Heart right ventricle (tissue), 16 donors: Measurements from ENCODE around the gene CIAO1. TPM values are rescaled to one million over a fixed set of nuclear protein-coding genes. Genes with fewer than 3 reads are reported as not detected.
"Not testable (repeated sequence)": the region's sequence is repeated elsewhere in the genome, so short reads cannot be mapped to it uniquely, and the experiment has no call there.

Experiments
- ATAC-seq, 8 donors: fragments of 200-7000 bp; cut with Tn5 transposase; one replicate each; pipeline ENCODE4 v1.9.1; 2020; ENCODE audit warnings: mild to moderate bottlenecking in 8 of 8, moderate library complexity in 8 of 8, moderate number of reproducible peaks in 1 of 8
- DNase-seq, 2 donors: peaks; one replicate each; pipeline ENCODE4 v3.0.0-alpha.2; 2020
- H3K27ac ChIP-seq, 10 donors: fragments of 200-600 bp; sonication (generic) in 2 of 10; one replicate each; pipeline versions ENCODE4 v1.5.0 to v1.8.0; 2020 to 2022; ENCODE audit warnings: mild to moderate bottlenecking in 3 of 10
- H3K27me3 ChIP-seq, 7 donors: fragments of 200-600 bp; one replicate each; pipeline ENCODE4 v1.8.0; 2021 to 2022; ENCODE audit warnings: mild to moderate bottlenecking in 2 of 7
- H3K36me3 ChIP-seq, 9 donors: fragments of 200-600 bp; sonication (generic) in 1 of 9; one replicate each; pipeline versions ENCODE4 v1.5.0 to v1.8.0; 2020 to 2022; ENCODE audit warnings: mild to moderate bottlenecking in 2 of 9
- H3K4me1 ChIP-seq, 9 donors: fragments of 200-600 bp; sonication (generic) in 1 of 9; one replicate each; pipeline versions ENCODE4 v1.5.0 to v1.8.0; 2020 to 2022; ENCODE audit warnings: mild to moderate bottlenecking in 4 of 9
- H3K4me3 ChIP-seq, 10 donors: fragments of 200-600 bp; sonication (generic) in 2 of 10; one replicate each; pipeline versions ENCODE4 v1.5.0 to v1.8.0; 2020 to 2022; ENCODE audit warnings: mild to moderate bottlenecking in 7 of 10, moderate library complexity in 2 of 10
- H3K9me3 ChIP-seq, 11 donors: fragments of 200-600 bp in 10 of 11; sonication (generic) in 2 of 11; one replicate each; pipeline versions ENCODE4 v1.5.0 to v1.8.0; 2013 to 2022; ENCODE audit warnings: mild to moderate bottlenecking in 2 of 11, control low read depth in 1 of 11, moderate library complexity in 1 of 11
- CTCF ChIP-seq, 9 donors: fragments of 200-600 bp; sonication (generic) in 2 of 9; IDR thresholded peaks; one replicate each; pipeline versions ENCODE4 v1.5.0 to v1.8.0; 2021 to 2022; ENCODE audit warnings: antibody characterized with exemption in 9 of 9, mild to moderate bottlenecking in 5 of 9, moderate library complexity in 1 of 9
- WGBS, 2 donors: extraction: QIAGEN DNeasy Blood & Tissue Kit; methylation state at CpG; one replicate each; pipeline ENCODE4 v1.1.7; 2013; ENCODE audit warnings: inconsistent platforms in 1 of 2; 5-methylcytosine and 5-hydroxymethylcytosine counted together
- intact Hi-C, 10 donors: fragments of 100-400 bp; cut with DNase I; formaldehyde crosslinking; loops; one replicate each; pipeline versions ENCODE4 v1.11.1 to v1.14.2; 2022
- long read RNA-seq, 3 donors: library from polyadenylated mRNA; unstranded; transcript quantifications; one replicate each; pipeline ENCODE4 v2.0.0, GENCODE V29; 2020 to 2021
- polyA plus RNA-seq, 2 donors: library from polyadenylated mRNA; stranded (reverse); fragments of 200-250 nt; gene quantifications; one replicate each; pipeline ENCODE4 v1.2.3, GENCODE V29; 2013
- total RNA-seq, 10 donors: library from RNA; stranded (reverse); fragmentation: NEBNext Ultra II Directional in 3 of 10; extraction: Animal tissue kit (Norgen Biotek cat#: 25700) in 3 of 10; gene quantifications; one replicate each; pipeline versions ENCODE4 v1.2.1 to v1.2.4, GENCODE V29; 2021 to 2023
- donor health status: Arrhythmogenic right ventricular cardiomyopathy.
- donor health status: ischemic (EF 13 %, LVEDD 7.1; RV severe dilation, severe dysfunction).
- donor health status: healthy with polysubstance abuse.
- donor health status: DM: no; HTN: yes; CAD: no.
- donor health status: DM: no; HTN: no; CAD: no.
- donor health status: ischemic (EF 25% LVEDD 6.9; RV normal size, moderate dysfunction).
- donor health status: ischemic (EF 25% LVEDD 5.7; RV mildly dilated, moderate dysfunction).
- donor health status: healthy.
- donor health status: DM: yes; HTN: yes; CAD: no.
- donor health status: Ischemic cardiomyopathy.
- donor health status: ischemic (EF 35%, LVEDD 5.7; RV mildly dilated, moderate dysfunction).
- donor health status: nonischemic (EF 11% LVEDD 7.7; RV severe dilation, severe dysfunction).
- donor health status: DM: yes; HTN: yes; CAD: no.
- donor health status: PGD.
- donor health status: ischemic (EF 29% LVEDD 5.4; RV normal size, mild dysfunction).
- donor health status: nonischemic (EF 23%, LVEDD 6.1; RV moderate dilation, normal function).

Gene CIAO1
- total RNA-seq (10 to 100 TPM; 59.2 to 72.1 (median 64.9) TPM), polyA plus RNA-seq (10 to 100 TPM; 22.1 to 59.4 TPM)
- long read RNA-seq, donor 1, transcript CIAO1-203 (7 exons, 1,533 nt), result major isoform, 173 of 206 reads
- long read RNA-seq, donor 1, partial matches to known transcripts, result 10 of 206 reads
- long read RNA-seq, donor 1, other reads (novel, unspliced or antisense), result 23 of 206 reads
- long read RNA-seq, donor 2, transcript CIAO1-203 (7 exons, 1,533 nt), result major isoform, 231 of 268 reads
- long read RNA-seq, donor 2, partial matches to known transcripts, result 23 of 268 reads
- long read RNA-seq, donor 2, other reads (novel, unspliced or antisense), result 14 of 268 reads
- long read RNA-seq, donor 3, transcript CIAO1-203 (7 exons, 1,533 nt), result major isoform, 362 of 414 reads
- long read RNA-seq, donor 3, partial matches to known transcripts, result 33 of 414 reads
- long read RNA-seq, donor 3, other reads (novel, unspliced or antisense), result 19 of 414 reads

- Histone ChIP-seq H3K36me3 (peaks cover 0 to 72% (median 30%) of the 10 kb centered on the region in 9 donors), H3K27ac (peak within 1 kb of the TSS; percentile 84 to 99 (median 96)), H3K27me3 (no peaks in the 10 kb centered on the region), H3K9me3 (no peaks in the 10 kb centered on the region), H3K4me1 (peaks cover 27 to 57% (median 51%) of the 10 kb centered on the region in 9 donors), H3K4me3 (peak within 1 kb of the TSS; percentile 91 to 99 (median 96))
- ATAC-seq (peak; percentile 96 to 98 (median 98)), DNase-seq (peak; percentile 98 to 99)
- intact Hi-C loops, result loop anchor here in 6 of 10 donors (1.0 to 10.0 kb wide), 8 partner anchors 36 to 271 kb away; partner anchors contain the start of genes STARD7 (in 3 of the 6), DUSP2 (in 2 of the 6), SNRNP200 (in 2 of the 6) and ANKRD36C (in 1 of the 6)
- TF ChIP-seq CTCF (IDR thresholded peaks at IDR 0.05), result peak in 5 of 9 donors; percentile 22 to 38 (median 34)
- WGBS, 2 donors, result 1% methylated on average over 78 to 81 of the region's 81 CpGs
Observed at GRCh38 chr2:96265840-96266679, at the start of gene CIAO1, which contains the start of gene TMEM127. Gene CIAO1 (plus strand): TSS chr2:96266225. CDS start chr2:96266351, 126 bp downstream. Gene TMEM127 (minus strand): TSS chr2:96265997. CDS start chr2:96265381, 616 bp downstream.

- no peak overlapping the region for H3K27ac ChIP-seq
- TF ChIP-seq CTCF (IDR thresholded peaks at IDR 0.05), result no peak
- peaks cover 0 to 2% (median 0%) of the 10 kb centered on the region in 9 donors for H3K36me3 ChIP-seq
- intact Hi-C loops, result no loop called here
- WGBS, 2 donors, result 94% methylated on average over 13 of the region's 13 CpGs
- no peak for DNase-seq
- peaks cover 0 to 9% (median 0%) of the 10 kb centered on the region in 11 donors for H3K9me3 ChIP-seq
- H3K4me1 ChIP-seq, result peaks cover 0 to 17% (median 0%) of the 10 kb centered on the region in 9 donors
- no peaks in the 10 kb centered on the region for H3K27me3 ChIP-seq
- H3K4me3 ChIP-seq, result no peak overlapping the region
- no peak for ATAC-seq
Observed at GRCh38 chr2:96218508-96219131, 47.4 kb upstream of the CIAO1 start.

DNA sequence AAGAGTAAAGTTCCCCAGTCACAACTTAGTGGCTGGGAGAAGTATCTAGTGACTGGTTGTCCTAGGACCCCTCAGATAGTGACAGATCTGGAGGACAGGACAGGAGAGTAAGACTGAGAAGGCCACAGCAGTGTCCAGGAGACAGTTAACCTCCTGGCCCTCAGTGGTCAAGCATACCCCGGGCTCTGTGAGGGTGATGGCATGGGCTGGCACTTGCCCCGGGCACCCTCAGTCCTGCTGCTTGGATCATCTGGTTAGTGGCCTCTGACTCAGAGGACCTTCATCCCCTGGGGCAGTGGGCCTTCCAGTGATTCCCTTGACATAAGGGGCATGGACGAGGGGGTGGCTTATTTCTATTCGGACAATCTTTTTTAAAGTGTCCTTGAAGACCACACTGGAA, 46.1 kb upstream of the CIAO1 start:
- intact Hi-C loops, ATAC-seq: not testable (repeated sequence)
- 80 to 87% methylated on average over 4 of the region's 4 CpGs for WGBS, 2 donors

GRCh38 chr2:96221106-96221505, 44.9 kb upstream of the CIAO1 start:
- ATAC-seq, H3K27me3 ChIP-seq, H3K9me3 ChIP-seq, DNase-seq, H3K36me3 ChIP-seq, intact Hi-C loops, H3K4me3 ChIP-seq, H3K27ac ChIP-seq: not testable (repeated sequence)
- WGBS, 2 donors, result 86 to 87% methylated on average over 1 of the region's 1 CpG
- H3K4me1 ChIP-seq, result peaks cover 0 to 27% (median 0%) of the 10 kb centered on the region in 9 donors

More for the DNA sequence above, 46.1 kb upstream of the CIAO1 start:
- H3K36me3 ChIP-seq, H3K27ac ChIP-seq, DNase-seq, H3K4me3 ChIP-seq, H3K27me3 ChIP-seq, H3K9me3 ChIP-seq: not testable (repeated sequence)
- peaks cover 0 to 19% (median 0%) of the 10 kb centered on the region in 9 donors for H3K4me1 ChIP-seq
